HFFc6 (cell line): ENCODE data around the gene MEI1. TPM values are rescaled to one million over a fixed set of nuclear protein-coding genes. Genes with fewer than 3 reads are reported as not detected.
"Not testable (repeated sequence)": the region's sequence is repeated elsewhere in the genome, so short reads cannot be mapped to it uniquely, and the experiment has no call there.

ENCODE experiments used
- DNase-seq: peaks from one replicate; pipeline ENCODE4 v3.0.0-alpha.2; 2018
- H3K27ac Mint-ChIP-seq: 2 replicates; pipeline ENCODE4 v1.8.0; 2020; ENCODE audit warnings: mild to moderate bottlenecking, mixed read lengths
- H3K27me3 Mint-ChIP-seq: 2 replicates; pipeline ENCODE4 v1.8.0; 2021; ENCODE audit warnings: mild to moderate bottlenecking, moderate library complexity, mixed read lengths; ENCODE audit not compliant: insufficient read depth
- H3K36me3 Mint-ChIP-seq: 2 replicates; pipeline ENCODE4 v1.8.0; 2021; ENCODE audit warnings: low read depth, mixed read lengths
- H3K4me1 Mint-ChIP-seq: 2 replicates; pipeline ENCODE4 v1.8.0; 2020; ENCODE audit warnings: low read depth, mixed read lengths
- H3K4me3 Mint-ChIP-seq: 2 replicates; pipeline ENCODE4 v1.8.0; 2020; ENCODE audit warnings: mild to moderate bottlenecking, moderate library complexity, mixed read lengths
- H3K9me3 Mint-ChIP-seq: 2 replicates; pipeline ENCODE4 v1.8.0; 2020; ENCODE audit warnings: mild to moderate bottlenecking, mixed read lengths
- CTCF ChIP-seq: fragments of 200-600 bp; sonication (generic); IDR thresholded peaks from 2 replicates; pipeline ENCODE4 v1.5.0; 2021; ENCODE audit warnings: antibody characterized with exemption, mild to moderate bottlenecking
- total RNA-seq, 6 experiments: library from RNA; stranded (reverse); fragmentation: NEBNext Ultra II Directional; extraction: Animal tissue kit (Norgen Biotek cat#: 25700); gene quantifications; 2 replicates in 1 of 6; 3 replicates in 5 of 6; pipeline ENCODE4 v1.2.3, GENCODE V29; 2021

MEI1 gene
- total RNA-seq, 6 experiments from 2014 or later = 0.24 to 0.53 (median 0.34) TPM; not detected in 2

- Mint-ChIP-seq H3K36me3 (peaks cover 28% of the 10 kb centered on the region), H3K4me1 (peaks cover 32% of the 10 kb centered on the region), H3K4me3 (no peak overlapping the region), H3K9me3 (no peaks in the 10 kb centered on the region), H3K27ac (no peak overlapping the region; the same call in 1 of the 2 replicates), H3K27me3 (peaks cover 3% of the 10 kb centered on the region)
- TF ChIP-seq CTCF = no peak
- no peak for DNase-seq
These were observed 37.6 kb upstream of the MEI1 start for GRCh38 chr22:41661713-41662112.

- not testable (repeated sequence) for DNase-seq, H3K4me3 Mint-ChIP-seq, H3K27me3 Mint-ChIP-seq, H3K9me3 Mint-ChIP-seq
- Mint-ChIP-seq H3K4me1 (peaks cover 44% of the 10 kb centered on the region), H3K36me3 (peaks cover 28% of the 10 kb centered on the region), H3K27ac (peak overlapping the region; percentile 60)
These were observed 35.7 kb upstream of the MEI1 start for GRCh38 chr22:41663594-41663993.

GRCh38 chr22:41664490-41664889 is 34.8 kb upstream of the MEI1 start:
- H3K4me3 Mint-ChIP-seq = no peak overlapping the region
- peak overlapping the region; percentile 60 for H3K27ac Mint-ChIP-seq
- peaks cover 52% of the 10 kb centered on the region for H3K4me1 Mint-ChIP-seq
- DNase-seq = no peak
- no peaks in the 10 kb centered on the region for H3K9me3 Mint-ChIP-seq
- H3K36me3 Mint-ChIP-seq = peaks cover 28% of the 10 kb centered on the region
- peaks cover 3% of the 10 kb centered on the region for H3K27me3 Mint-ChIP-seq
- no peak for TF ChIP-seq CTCF

GRCh38 chr22:41664951-41665350 is 34.4 kb upstream of the MEI1 start:
- Mint-ChIP-seq H3K4me3 (no peak overlapping the region), H3K9me3 (no peaks in the 10 kb centered on the region), H3K27ac (peak overlapping the region; percentile 60; the same call in 1 of the 2 replicates), H3K36me3 (peaks cover 28% of the 10 kb centered on the region), H3K4me1 (peaks cover 56% of the 10 kb centered on the region), H3K27me3 (peaks cover 3% of the 10 kb centered on the region)
- no peak for TF ChIP-seq CTCF
- no peak for DNase-seq

- Mint-ChIP-seq H3K4me1 (peaks cover 55% of the 10 kb centered on the region), H3K4me3 (peak overlapping the region; percentile 38), H3K9me3 (no peaks in the 10 kb centered on the region), H3K27ac (peak overlapping the region; percentile 89), H3K27me3 (peaks cover 3% of the 10 kb centered on the region), H3K36me3 (peaks cover 12% of the 10 kb centered on the region)
- TF ChIP-seq CTCF = no peak; the same call in 1 of the 2 replicates
- peak; percentile 85 for DNase-seq
These were observed 30.1 kb upstream of the MEI1 start for GRCh38 chr22:41668971-41669911.

GRCh38 chr22:41672096-41672495 is 27.2 kb upstream of the MEI1 start:
- not testable (repeated sequence) for DNase-seq, H3K4me3 Mint-ChIP-seq, H3K27me3 Mint-ChIP-seq, H3K9me3 Mint-ChIP-seq
- H3K27ac Mint-ChIP-seq = peak overlapping the region; percentile 13; the same call in 1 of the 2 replicates
- H3K36me3 Mint-ChIP-seq = peaks cover 24% of the 10 kb centered on the region
- H3K4me1 Mint-ChIP-seq = peaks cover 52% of the 10 kb centered on the region
